Neural cell (in vitro differentiated cells): ENCODE measurements around the gene PAK4.

ENCODE experiments used
- CTCF ChIP-seq: fragments of 450-650 bp; IDR thresholded peaks from 2 replicates; pipeline ENCODE4 v1.5.1; 2014; ENCODE audit warnings: antibody characterized with exemption, mild to moderate bottlenecking, moderate library complexity; ENCODE audit not compliant: poor library complexity, severe bottlenecking
- EP300 ChIP-seq: fragments of 450-650 bp; conservative IDR thresholded peaks from 2 replicates; pipeline ENCODE4 v1.6.1; 2014; ENCODE audit warnings: antibody characterized with exemption, mild to moderate bottlenecking, moderate library complexity; ENCODE audit not compliant: poor library complexity, severe bottlenecking
- EZH2 ChIP-seq: fragments of 200-600, 300-800 bp; shearing (Covaris generic), sonication (generic); IDR thresholded peaks from 2 replicates; pipeline ENCODE4 v1.6.1; 2014; ENCODE audit warnings: antibody characterized with exemption, low read length, borderline replicate concordance, mild to moderate bottlenecking; ENCODE audit not compliant: insufficient read depth, poor library complexity, severe bottlenecking
- MXI1 ChIP-seq: fragments of 450-650 bp; conservative IDR thresholded peaks from 2 replicates; pipeline ENCODE4 v1.6.1; 2014; ENCODE audit warnings: antibody characterized with exemption, mild to moderate bottlenecking; ENCODE audit not compliant: poor library complexity, severe bottlenecking
- POLR2AphosphoS5 ChIP-seq: IDR thresholded peaks from 2 replicates; pipeline ENCODE4 v1.6.1; 2012
- RAD21 ChIP-seq: fragments of 450-650 bp; conservative IDR thresholded peaks from 2 replicates; pipeline ENCODE4 v1.6.1; 2014; ENCODE audit warnings: antibody characterized with exemption, mild to moderate bottlenecking, moderate library complexity
- REST ChIP-seq: IDR thresholded peaks from 2 replicates; pipeline ENCODE4 v1.6.1; 2012; ENCODE audit warnings: borderline replicate concordance
- SMC3 ChIP-seq: fragments of 450-650 bp; conservative IDR thresholded peaks from 2 replicates; pipeline ENCODE4 v1.6.1; 2014; ENCODE audit warnings: antibody characterized with exemption, mild to moderate bottlenecking, moderate library complexity; ENCODE audit not compliant: poor library complexity
- TAF1 ChIP-seq: IDR thresholded peaks from 2 replicates; pipeline ENCODE4 v1.6.1; 2012; ENCODE audit warnings: low read depth

DNA sequence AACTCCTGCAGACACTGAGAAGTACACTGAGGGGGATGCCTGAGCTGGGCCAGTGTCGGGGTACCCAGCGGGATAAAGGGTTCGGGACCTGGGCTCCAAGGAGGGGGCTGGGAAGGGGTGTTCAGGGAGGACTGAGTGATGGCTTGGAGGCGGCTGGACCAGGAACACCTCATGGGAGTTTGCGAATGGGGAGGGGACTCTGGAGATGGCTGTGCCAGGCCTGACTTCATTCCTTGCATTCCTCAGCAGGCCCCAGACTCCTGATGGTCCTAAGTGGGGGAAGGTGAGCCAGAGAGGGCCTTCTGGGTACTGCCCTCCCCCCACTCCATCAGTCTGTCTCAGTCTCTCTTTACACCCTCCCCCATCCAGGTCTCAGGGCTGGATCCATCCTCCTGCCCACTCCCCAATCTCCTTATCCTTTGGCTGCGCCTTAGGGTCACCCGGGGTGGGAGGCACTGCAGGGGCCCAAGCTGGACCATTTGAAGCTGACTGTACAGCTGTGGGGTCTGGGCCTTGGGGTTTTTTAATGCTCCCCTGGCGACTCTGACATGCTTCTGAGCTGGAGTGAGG lies 13.8 kb downstream of the PAK4 start:
- TF ChIP-seq CTCF (no peak), EP300 (no peak), MXI1 (no peak), SMC3 (no peak), POLR2AphosphoS5 (no peak), EZH2 (no peak), RAD21 (no peak), REST (no peak), TAF1 (no peak)
